Measurements from ENCODE around the gene UFSP1.
"Not testable (repeated sequence)": the region's sequence is repeated elsewhere in the genome, so short reads cannot be mapped to it uniquely, and the experiment has no call there.

The UFSP1 gene

DNA sequence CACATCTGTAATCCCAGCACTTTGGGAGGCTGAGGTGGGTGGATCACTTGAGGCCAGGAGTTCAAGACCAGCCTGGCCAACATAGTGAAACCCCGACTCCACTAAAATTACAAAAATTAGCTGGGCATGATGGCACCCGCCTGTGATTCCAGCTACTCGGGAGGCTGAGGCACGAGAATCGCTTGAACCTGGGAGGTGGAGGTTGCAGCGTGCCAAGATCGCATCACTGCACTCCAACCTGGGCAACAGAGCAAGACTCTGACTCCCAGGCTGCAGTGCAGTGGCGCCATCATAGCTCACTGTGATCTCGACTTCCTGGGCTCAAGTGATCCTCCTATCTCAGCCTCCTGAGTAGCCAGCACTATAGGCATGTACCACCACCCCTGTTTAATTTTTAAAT, 34.6 kb downstream of the UFSP1 start:
- not testable (repeated sequence) for DNase-seq

DNA sequence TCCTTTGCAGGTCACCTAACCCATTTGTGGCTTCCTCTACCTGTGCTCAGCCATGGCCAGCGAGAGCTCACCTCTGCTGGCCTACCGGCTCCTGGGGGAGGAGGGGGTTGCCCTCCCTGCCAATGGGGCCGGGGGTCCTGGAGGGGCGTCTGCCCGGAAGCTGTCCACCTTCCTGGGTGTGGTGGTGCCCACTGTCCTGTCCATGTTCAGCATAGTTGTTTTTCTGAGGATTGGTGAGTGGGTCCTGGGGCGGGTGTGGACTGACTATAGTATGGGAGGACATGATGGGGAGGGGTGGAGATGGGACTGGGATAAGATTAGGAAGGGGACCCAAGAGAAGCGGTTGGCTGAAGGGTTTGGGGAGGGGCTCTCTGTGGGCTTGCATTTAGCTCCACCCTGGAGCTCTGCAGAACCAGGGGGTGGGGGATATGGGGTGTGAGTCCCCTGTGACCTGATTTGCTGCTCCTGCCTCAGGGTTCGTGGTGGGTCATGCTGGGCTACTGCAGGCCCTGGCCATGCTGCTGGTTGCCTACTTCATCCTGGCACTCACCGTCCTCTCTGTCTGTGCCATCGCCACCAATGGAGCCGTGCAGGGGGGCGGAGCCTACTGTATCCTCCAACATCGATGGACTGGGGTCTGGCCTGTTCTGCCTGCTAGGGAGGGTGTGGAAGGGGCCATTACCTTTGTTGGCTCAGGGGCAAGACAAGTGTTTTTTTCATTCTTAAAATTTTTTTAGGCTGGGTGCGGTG, 35.2 kb downstream of the UFSP1 start:
- DNase-seq: no peak

DNA sequence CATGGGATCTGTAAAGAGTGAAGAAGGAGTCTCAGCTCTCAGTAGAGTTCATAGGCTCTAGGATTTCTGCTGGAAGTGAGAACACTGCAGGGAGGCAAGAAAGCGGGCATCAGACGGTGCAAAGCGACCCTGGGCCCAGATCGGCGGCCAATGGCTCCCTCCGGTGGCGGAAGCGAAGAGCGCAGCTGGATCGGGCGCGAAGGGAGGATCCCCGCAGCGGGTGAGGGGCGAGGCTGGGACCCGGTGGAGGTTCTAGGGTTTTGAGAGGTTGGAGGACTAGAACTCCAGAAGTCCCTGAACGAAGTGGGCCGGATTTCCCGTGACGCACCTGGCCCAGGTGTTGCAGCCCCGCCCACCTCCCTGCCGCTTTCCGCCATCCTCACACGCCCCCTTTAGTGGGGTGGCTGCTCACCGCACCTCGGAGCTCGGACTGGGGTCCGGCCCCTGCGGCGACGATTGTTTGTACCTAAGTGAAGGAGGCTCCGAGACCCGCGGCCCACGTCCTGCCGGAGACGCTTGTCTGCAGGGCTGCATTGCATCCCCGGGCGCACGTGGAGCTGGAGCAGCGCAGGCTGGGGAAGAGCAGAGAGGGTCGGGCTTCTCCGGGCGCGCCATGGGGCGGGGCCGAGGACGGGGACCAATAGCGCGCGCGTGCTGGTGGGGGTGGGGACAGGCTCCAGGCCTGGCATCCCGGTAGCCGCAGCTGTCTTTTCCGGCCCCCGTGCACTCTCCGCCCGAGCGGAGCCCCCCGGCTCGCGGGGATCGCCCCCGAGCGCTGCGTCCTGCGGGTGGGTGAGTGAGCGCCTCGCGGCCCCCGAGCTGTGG, 37.3 kb downstream of the UFSP1 start, which contains the start of gene SLC12A9:
Gene SLC12A9 (plus strand): TSS at position 666 of the 825 bp plus-strand sequence. CDS start 1,485 bp downstream, outside the sequence.
- peak; percentile 89 to 91 for DNase-seq

GRCh38 chr7:100847360-100847759, 42.2 kb downstream of the UFSP1 start:
- no peak for DNase-seq

DNA sequence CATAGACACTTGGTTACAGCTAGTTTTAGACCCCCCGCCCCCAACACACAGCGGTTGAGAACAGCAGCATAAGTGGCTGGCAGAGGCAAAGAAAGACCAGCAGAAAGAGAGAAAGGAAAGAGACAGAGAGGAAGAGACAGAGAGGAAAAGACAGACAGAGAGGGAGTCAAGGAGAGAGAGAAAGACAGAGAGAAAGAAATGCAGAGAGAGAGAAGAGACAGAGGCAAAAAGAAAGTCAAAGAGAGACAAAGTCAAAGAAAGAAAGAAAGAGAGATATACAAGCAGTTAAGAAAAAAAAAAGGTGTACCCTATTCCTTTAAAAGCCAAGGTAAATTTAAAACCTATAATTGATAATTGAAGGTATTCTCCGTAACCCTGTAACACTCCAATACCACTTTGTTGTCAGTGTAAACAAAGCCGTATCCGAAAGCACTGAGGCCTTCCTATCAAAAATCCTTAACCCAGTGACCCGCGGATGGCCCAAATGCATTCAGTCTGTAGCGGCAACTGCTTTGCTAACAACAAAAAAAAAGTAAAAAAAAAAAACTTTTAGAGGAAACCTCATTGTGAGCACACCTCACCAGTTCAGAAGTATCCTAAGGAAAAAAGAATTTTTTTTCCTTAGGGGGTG, 48.9 kb downstream of the UFSP1 start:
- no peak for DNase-seq

GRCh38 chr7:100839361-100839760, 50.2 kb downstream of the UFSP1 start:
- no peak for DNase-seq
